HK-2 (cell line): ENCODE results near the gene RPS24.

Source experiments
- DNase-seq: peaks from one replicate; pipeline ENCODE4 v3.0.0-alpha.2; 2018; ENCODE audit not compliant: unreplicated experiment

RPS24 gene

GRCh38 chr10:78025685-78026364 lies 7.8 kb upstream of the RPS24 start:
- DNase-seq, result peak; percentile 47

DNA sequence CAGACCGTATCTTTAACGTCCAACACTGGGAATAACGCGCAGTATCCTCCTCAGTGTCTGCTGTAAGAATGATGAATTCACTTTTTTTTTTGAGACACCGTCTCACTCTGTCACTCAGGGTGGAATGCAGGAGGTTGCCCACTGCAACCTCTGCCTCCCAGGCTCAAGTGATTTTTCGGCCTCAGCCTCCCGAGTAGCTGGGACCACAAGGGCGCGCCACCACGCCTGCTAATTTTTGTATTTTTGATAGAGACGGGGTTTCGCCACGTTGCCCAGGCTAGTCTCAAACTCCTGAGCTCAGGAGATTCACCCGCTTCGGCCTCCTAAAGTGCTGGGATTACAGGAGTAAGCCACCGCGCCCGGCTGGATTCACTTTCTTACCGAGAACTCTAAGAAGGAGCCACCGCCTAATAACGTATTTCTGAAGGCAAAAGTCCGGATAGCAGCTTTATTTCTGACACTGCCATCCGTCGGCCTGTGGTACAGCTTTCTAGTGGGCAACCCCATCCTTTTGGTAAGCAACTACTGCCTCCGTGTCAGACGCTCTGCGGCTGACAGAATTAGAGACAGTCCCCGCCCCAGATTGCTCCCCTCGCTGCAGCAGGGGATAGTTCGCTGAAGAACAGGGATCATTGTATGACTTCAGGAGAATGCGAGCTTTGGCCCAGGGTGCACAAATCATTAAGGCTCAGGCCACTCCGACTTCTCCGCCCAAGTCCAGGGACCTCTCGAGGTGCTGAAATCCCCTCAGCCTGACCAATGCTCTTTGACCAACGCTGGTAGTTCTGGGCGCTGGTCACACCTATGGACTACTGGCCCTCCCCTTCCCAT lies 5.0 kb upstream of the RPS24 start:
- DNase-seq, result peak; percentile 29

DNA sequence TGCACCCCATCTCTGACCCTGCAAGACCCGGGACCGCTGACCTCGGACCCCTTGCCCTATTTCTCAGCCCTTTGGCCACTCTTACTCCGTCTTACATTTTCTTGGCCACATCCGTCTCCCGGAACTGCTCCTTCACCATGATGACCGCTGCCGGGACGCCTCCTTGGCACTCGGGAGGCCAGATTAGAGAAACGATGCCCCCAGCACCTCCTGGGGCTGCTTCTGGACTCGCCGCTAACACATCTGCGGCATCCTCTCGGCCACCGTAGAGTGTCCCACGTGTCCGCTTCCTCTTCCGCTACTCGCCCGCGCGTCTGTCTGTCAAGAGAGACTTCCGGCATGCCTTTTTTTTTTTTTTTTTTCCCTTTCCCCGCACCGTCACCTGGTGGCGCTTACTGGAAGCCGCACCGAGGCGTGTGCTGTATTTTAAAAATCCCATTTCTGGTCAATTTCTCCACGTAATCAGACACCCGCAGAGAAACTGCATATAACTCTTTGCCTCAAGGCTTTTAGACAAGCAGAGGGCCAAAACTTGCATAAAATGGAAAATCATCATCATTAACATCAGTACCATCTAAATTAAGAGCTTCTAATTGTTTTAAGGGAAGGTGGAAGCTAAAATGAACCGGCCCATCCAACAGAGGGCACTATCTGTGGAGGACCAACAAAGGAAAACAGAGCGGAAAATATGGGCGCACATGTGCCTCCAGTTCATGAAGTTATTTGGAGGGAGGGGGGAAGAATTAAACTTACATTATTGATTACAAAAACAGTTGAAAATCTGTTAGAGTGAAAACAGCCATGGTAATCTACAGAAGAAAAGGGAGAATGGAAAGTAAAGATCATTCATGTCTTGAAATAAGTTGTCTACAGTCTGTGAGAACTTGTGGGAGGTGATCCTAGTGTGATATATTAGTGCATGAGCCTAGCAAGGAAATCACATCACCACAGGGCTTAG lies 4.1 kb upstream of the RPS24 start, which contains the start of gene POLR3A:
POLR3A (minus strand) TSS at position 247 of the 958 bp plus-strand sequence; CDS start at position 139, 108 bp downstream.
- peak; percentile 98 for DNase-seq

- no peak for DNase-seq
These were observed 351 bp upstream of the RPS24 start for GRCh38 chr10:78033387-78033636.

GRCh38 chr10:78035025-78035424 lies 1.4 kb downstream of the RPS24 start:
- DNase-seq, result no peak

- DNase-seq, result no peak
These were observed 1.8 kb downstream of the RPS24 start for GRCh38 chr10:78035437-78035836.

- no peak for DNase-seq
These were observed 2.4 kb downstream of the RPS24 start for GRCh38 chr10:78035933-78036583.

DNA sequence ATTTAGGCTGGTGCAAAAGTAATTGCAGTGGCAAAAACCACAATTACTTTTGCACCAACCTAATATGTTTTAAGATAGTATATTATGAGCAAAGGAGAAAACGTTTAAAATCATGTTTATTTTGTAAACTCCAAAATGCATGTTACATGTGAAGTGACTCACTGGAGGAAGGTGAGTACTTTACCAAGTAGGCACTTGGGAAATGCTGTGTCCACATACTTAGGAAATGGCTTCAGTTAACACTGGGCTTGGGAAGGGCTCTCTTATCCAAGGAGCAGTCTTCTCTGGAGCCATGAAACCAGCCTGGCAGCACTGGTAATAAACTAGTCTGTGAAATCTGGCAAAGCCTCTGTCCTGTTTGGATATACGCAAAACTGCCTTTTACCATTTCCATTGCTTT lies 4.4 kb downstream of the RPS24 start:
- DNase-seq, result no peak

- DNase-seq, result no peak
These were observed 5.3 kb downstream of the RPS24 start for GRCh38 chr10:78038791-78039547.

GRCh38 chr10:78039743-78040142 lies 6.1 kb downstream of the RPS24 start:
- DNase-seq, result no peak

GRCh38 chr10:78041170-78042057 lies 7.8 kb downstream of the RPS24 start:
- DNase-seq, result no peak

- DNase-seq, result no peak
These were observed 8.5 kb downstream of the RPS24 start for GRCh38 chr10:78042058-78042751.

- no peak for DNase-seq
These were observed 9.1 kb downstream of the RPS24 start for GRCh38 chr10:78042752-78043104.

- no peak for DNase-seq
These were observed 10.5 kb downstream of the RPS24 start for GRCh38 chr10:78044179-78044578.

GRCh38 chr10:78044699-78045098 lies 11.0 kb downstream of the RPS24 start:
- no peak for DNase-seq

GRCh38 chr10:78045237-78045636 lies 11.6 kb downstream of the RPS24 start:
- no peak for DNase-seq

DNA sequence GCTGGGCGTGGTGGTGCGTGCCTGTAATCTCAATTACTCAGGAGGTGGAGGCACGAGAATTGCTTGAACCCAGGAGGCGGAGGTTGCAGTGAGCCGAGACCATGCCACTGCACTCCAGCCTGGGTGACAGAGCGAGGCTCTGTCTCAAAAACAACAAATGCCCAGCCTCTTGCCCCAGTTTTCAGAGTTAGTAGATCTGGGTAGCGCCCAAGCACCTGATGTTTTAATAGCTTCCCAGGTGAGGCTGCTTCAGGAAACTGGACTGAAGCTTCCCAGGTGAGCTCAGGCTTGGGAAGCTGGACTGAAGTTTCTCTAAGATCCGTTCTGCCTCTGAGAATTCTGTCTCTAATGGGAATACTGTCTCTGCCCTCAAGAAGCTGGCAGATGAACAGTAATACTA lies 12.2 kb downstream of the RPS24 start:
- DNase-seq, result no peak

DNA sequence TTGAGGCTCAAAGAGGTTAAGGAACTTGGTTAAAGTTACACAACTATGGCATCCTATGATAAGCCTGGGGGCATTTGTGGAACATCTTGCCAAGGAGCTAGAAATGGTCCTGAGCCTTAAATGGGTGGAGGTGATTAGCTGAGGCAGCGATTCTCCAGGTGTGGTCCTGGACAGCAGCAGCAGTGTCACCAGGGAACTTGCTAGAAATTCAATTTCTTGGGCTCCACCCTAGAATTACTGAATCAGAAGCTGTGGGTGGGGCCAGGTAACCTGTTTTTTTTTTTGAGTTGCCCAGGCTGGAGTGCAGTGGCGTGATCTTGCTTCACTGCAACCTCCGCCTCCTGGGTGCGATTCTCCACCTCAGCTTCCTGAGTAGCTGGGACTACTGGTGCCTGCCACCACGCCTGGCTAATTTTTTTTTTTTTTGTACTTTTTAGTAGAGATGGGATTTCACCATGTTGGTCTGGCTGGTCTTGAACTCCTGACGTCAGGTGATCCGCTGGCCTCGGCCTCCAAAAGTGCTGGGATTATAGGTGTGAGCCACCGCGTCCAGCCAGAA lies 13.1 kb downstream of the RPS24 start:
- no peak for DNase-seq

GRCh38 chr10:78047314-78047891 lies 13.7 kb downstream of the RPS24 start:
- DNase-seq, result peak; percentile 82
